ENCODE measurements around the gene GNRH2.

GNRH2 gene

DNA sequence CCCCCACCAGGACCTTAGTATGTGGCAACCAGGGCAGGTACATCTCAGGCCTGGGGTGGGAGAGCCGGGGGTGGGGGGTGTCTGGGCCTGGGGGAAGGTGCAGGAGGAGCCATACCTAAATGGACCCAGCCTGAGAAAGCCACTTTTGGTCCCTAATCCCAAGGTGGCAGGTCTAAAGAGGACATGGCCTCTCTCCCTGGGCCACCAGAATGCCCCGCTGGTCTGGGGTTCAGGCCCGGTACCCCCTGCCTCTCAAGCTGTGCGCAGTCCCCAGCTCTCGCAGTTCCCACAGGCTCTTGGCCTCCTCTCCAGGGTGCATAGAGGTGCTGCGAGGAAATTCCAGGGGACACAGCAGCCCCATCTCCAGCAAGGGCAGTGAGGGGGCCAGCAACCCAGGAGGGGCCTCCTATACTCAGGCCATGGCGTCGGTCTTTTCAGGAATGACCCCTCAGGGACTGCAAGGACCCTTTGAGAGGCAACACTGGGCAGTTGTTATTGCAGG, 42.2 kb downstream of the GNRH2 start:
- Histone ChIP-seq H3K9me3 (ENCODE audit: control insufficient read depth, low read length) (no peaks in the 10 kb centered on the region), H3K27ac (no peak overlapping the region), H2AFZ (no peak overlapping the region), H3K4me3 (ENCODE audit: low read depth, low read length) (no peak overlapping the region), H3K79me2 (no peaks in the 10 kb centered on the region), H3K27me3 (ENCODE audit: control insufficient read depth, insufficient read depth, low read length) (no peaks in the 10 kb centered on the region), H3K4me1 (no peaks in the 10 kb centered on the region), H3K9ac (no peak overlapping the region), H3K4me2 (ENCODE audit: low read length) (no peak overlapping the region), H3K36me3 (ENCODE audit: control insufficient read depth, insufficient read depth, low read length) (no peaks in the 10 kb centered on the region)
- TF ChIP-seq, protein P1, sequence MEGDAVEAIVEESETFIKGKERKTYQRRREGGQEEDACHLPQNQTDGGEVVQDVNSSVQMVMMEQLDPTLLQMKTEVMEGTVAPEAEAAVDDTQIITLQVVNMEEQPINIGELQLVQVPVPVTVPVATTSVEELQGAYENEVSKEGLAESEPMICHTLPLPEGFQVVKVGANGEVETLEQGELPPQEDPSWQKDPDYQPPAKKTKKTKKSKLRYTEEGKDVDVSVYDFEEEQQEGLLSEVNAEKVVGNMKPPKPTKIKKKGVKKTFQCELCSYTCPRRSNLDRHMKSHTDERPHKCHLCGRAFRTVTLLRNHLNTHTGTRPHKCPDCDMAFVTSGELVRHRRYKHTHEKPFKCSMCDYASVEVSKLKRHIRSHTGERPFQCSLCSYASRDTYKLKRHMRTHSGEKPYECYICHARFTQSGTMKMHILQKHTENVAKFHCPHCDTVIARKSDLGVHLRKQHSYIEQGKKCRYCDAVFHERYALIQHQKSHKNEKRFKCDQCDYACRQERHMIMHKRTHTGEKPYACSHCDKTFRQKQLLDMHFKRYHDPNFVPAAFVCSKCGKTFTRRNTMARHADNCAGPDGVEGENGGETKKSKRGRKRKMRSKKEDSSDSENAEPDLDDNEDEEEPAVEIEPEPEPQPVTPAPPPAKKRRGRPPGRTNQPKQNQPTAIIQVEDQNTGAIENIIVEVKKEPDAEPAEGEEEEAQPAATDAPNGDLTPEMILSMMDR (IDR thresholded peaks at IDR 0.05), result no peak

DNA sequence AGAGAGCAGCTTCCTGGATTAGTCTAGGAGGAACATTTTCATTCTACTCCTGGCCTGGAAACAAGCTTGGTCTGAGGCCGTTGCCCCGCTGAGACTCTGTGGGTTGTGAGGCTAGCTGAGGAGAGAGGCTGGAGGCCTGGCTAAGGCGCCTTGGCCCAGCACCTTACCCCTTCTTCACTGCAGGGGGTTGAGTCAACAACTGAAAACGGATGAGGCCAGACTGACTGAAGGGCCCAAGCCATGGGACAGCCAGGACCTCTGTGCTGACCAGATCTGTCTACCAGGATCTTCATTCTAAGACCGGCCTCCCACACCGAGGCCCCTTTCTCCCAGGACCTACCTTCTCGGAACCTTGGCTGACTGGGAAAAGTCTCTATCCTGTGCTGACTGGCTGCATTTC, 44.6 kb downstream of the GNRH2 start:
- TF ChIP-seq, protein P1 (IDR thresholded peaks at IDR 0.05), result no peak

DNA sequence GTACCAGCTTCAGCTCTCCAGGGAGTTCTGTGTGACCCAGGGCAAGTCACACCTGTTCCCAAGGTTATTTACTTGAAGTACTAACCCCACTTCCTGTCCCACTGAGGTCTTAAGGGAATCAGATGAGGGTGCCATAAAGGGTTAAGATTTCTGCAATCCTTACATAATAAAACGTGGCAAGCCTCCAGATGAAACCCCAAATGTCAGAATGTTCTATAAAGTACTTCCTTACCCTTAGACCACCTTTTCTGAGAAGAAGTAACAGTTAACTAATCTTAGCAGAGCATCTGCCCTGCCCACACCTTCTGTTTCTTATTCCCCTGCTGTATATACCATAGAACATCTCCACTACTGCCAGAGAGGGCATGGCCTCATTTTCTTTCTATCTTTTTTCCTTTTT, 47.1 kb downstream of the GNRH2 start:
- no peak overlapping the region for H3K9ac ChIP-seq
- TF ChIP-seq, protein P1 (IDR thresholded peaks at IDR 0.05), result no peak
- H3K4me2 ChIP-seq (ENCODE audit: low read length), result no peak overlapping the region
- no peaks in the 10 kb centered on the region for H3K9me3 ChIP-seq (ENCODE audit: control insufficient read depth, low read length)
- H3K36me3 ChIP-seq (ENCODE audit: control insufficient read depth, insufficient read depth, low read length), result no peaks in the 10 kb centered on the region
- H3K4me3 ChIP-seq (ENCODE audit: low read depth, low read length), result no peak overlapping the region
- no peaks in the 10 kb centered on the region for H3K4me1 ChIP-seq
- no peaks in the 10 kb centered on the region for H3K79me2 ChIP-seq
- H3K27ac ChIP-seq, result no peak overlapping the region
- no peaks in the 10 kb centered on the region for H3K27me3 ChIP-seq (ENCODE audit: control insufficient read depth, insufficient read depth, low read length)
- no peak overlapping the region for H2AFZ ChIP-seq

More for the DNA sequence above, 44.6 kb downstream of the GNRH2 start:
- H3K4me3 ChIP-seq (ENCODE audit: low read depth, low read length), result no peak overlapping the region
- no peaks in the 10 kb centered on the region for H3K27me3 ChIP-seq (ENCODE audit: control insufficient read depth, insufficient read depth, low read length)
- H3K4me2 ChIP-seq (ENCODE audit: low read length), result no peak overlapping the region
- H3K27ac ChIP-seq, result no peak overlapping the region
- H3K9me3 ChIP-seq (ENCODE audit: control insufficient read depth, low read length), result no peaks in the 10 kb centered on the region
- H2AFZ ChIP-seq, result no peak overlapping the region
- no peak overlapping the region for H3K9ac ChIP-seq
- H3K36me3 ChIP-seq (ENCODE audit: control insufficient read depth, insufficient read depth, low read length), result no peaks in the 10 kb centered on the region
- H3K79me2 ChIP-seq, result no peaks in the 10 kb centered on the region
- no peaks in the 10 kb centered on the region for H3K4me1 ChIP-seq

DNA sequence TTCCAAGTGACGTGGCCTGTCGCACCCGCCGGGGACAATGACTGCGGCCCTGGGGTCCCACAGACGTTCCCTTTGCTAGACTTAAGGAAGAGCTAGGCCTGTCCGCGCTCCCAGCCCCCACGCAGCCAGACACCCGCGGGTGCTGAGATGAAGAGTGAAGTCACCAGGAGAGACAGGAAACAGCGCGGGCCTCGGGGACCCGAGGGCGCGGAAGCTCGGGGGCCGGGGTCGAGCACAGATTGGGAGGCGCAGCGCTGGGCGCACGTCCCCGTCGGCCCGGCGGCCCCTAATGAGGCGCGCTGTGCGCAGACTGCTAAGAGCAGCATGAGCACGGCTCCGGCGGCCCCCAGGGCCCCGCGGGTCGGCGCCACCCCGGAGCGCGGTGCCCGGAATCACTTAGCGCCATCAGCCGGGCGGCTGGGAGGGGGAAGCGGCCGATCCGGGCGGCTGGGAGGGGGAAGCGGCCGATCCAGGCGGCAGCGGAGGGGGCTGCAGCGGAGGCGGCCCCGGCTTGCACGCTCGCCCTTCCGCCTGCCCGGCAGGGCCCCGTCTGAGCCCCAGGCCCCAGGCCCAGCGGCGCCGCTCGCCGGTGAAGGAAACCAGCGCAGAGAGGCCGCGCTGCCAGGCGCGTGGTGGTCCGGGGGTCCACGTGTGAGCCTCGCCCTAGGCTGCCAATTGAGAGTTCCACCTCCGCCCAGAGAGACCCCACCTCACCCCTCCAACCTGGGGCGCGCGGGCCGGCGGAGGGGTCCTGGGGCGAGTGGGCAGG, 49.4 kb downstream of the GNRH2 start:
- peak overlapping the region; percentile 51 for H2AFZ ChIP-seq
- no peaks in the 10 kb centered on the region for H3K79me2 ChIP-seq
- no peak overlapping the region for H3K27ac ChIP-seq
- H3K36me3 ChIP-seq (ENCODE audit: control insufficient read depth, insufficient read depth, low read length), result no peaks in the 10 kb centered on the region
- TF ChIP-seq, protein P1 (IDR thresholded peaks at IDR 0.05), result no peak
- no peaks in the 10 kb centered on the region for H3K4me1 ChIP-seq
- no peaks in the 10 kb centered on the region for H3K9me3 ChIP-seq (ENCODE audit: control insufficient read depth, low read length)
- H3K27me3 ChIP-seq (ENCODE audit: control insufficient read depth, insufficient read depth, low read length), result no peaks in the 10 kb centered on the region
- peak overlapping the region; percentile 15 for H3K4me2 ChIP-seq (ENCODE audit: low read length)
- no peak overlapping the region for H3K9ac ChIP-seq
- no peak overlapping the region for H3K4me3 ChIP-seq (ENCODE audit: low read depth, low read length)

Measured in parathyroid adenoma (tissue), 2 donors.